PC-9 (cell line): ENCODE data around the gene APBA2.
"Not testable (repeated sequence)": the region's sequence is repeated elsewhere in the genome, so short reads cannot be mapped to it uniquely, and the experiment has no call there.

Experiments
- CTCF ChIP-seq: fragments of 200-600 bp; sonication (generic); conservative IDR thresholded peaks from 2 replicates; pipeline ENCODE4 v1.6.1; 2017; ENCODE audit warnings: mixed run types, antibody characterized with exemption, mild to moderate bottlenecking, moderate library complexity
- EZH2 ChIP-seq: fragments of 200-600 bp; sonication (generic); IDR thresholded peaks from 2 replicates; pipeline ENCODE4 v1.8.0; 2017; ENCODE audit warnings: antibody characterized with exemption, low read depth

GRCh38 chr15:28844147-28844546, 41.6 kb upstream of the APBA2 start:
- TF ChIP-seq CTCF, EZH2: not testable (repeated sequence)
